Vagina (tissue), 2 donors: ENCODE data around the gene FCN3.
A peak's percentile ranks its signal among the peaks of the same experiment; 100 is the strongest.

Experiments
- CTCF ChIP-seq, 3 experiments: fragments of 450-650 bp in 2 of 3; fragments of 200-600 bp in 1 of 3; sonication (generic) in 1 of 3; IDR thresholded peaks; one replicate each; pipeline ENCODE4 v1.5.1; 2017 to 2019; ENCODE audit warnings: antibody characterized with exemption in 3 of 3, mild to moderate bottlenecking in 2 of 3, moderate library complexity in 2 of 3
- POLR2A ChIP-seq, 2 donors: fragments of 450-650 bp; IDR thresholded peaks; one replicate each; pipeline ENCODE4 v1.6.1; 2017; ENCODE audit warnings: antibody characterized with exemption in 2 of 2, mild to moderate bottlenecking in 2 of 2, moderate library complexity in 2 of 2
- POLR2AphosphoS5 ChIP-seq, 2 donors: sonication (generic); formaldehyde crosslinking; IDR thresholded peaks; one replicate each; pipeline ENCODE4 v1.9.0; 2017; ENCODE audit warnings: antibody characterized with exemption in 2 of 2, mild to moderate bottlenecking in 2 of 2, low read depth in 1 of 2; ENCODE audit not compliant: insufficient read depth in 1 of 2

GRCh38 chr1:27418326-27419185 lies 43.9 kb upstream of the FCN3 start:
- TF ChIP-seq POLR2AphosphoS5 (IDR thresholded peaks at IDR 0.05; ENCODE audit: insufficient read depth in 1 of 2, low read depth in 1 of 2): peak; percentile 66 to 89
- TF ChIP-seq CTCF (IDR thresholded peaks at IDR 0.05): no peak
- no peak for TF ChIP-seq POLR2A (IDR thresholded peaks at IDR 0.05)
